Kidney (tissue), 14 donors: ENCODE measurements around the gene BLM. TPM values are rescaled to one million over a fixed set of nuclear protein-coding genes. Genes with fewer than 3 reads are reported as not detected.
A peak's percentile ranks its signal among the peaks of the same experiment; 100 is the strongest.

ENCODE experiments used
- DNase-seq, 5 donors: peaks; one replicate each; pipeline ENCODE4 v3.0.0-alpha.2; 2013 to 2020
- FAIRE-seq: peaks from 2 replicates; lab custom pipeline; 2012; peaks lifted over from hg19 to GRCh38; lab: Jason Lieb, UNC
- H3K27ac ChIP-seq, 2 donors: one replicate each; pipeline ENCODE4 v1.7.0; 2013; ENCODE audit warnings: low read depth in 2 of 2, low read length in 2 of 2, inconsistent platforms in 1 of 2
- H3K27me3 ChIP-seq: one replicate; pipeline ENCODE4 v1.7.1; 2013; ENCODE audit warnings: low read length, inconsistent platforms; ENCODE audit not compliant: control insufficient read depth, insufficient read depth
- H3K36me3 ChIP-seq, 3 donors: one replicate each; pipeline versions ENCODE4 v1.7.0 to v1.7.1; 2013; ENCODE audit warnings: low read length in 3 of 3, control low read depth in 1 of 3, inconsistent platforms in 1 of 3; ENCODE audit not compliant: insufficient read depth in 3 of 3, control insufficient read depth in 2 of 3
- H3K4me1 ChIP-seq, 3 donors: one replicate each; pipeline versions ENCODE4 v1.7.0 to v1.7.1; 2013; ENCODE audit warnings: low read length in 3 of 3, inconsistent platforms in 1 of 3, low read depth in 1 of 3; ENCODE audit not compliant: control insufficient read depth in 2 of 3, insufficient read depth in 2 of 3
- H3K4me3 ChIP-seq, 3 donors: one replicate each; pipeline versions ENCODE4 v1.7.0 to v1.8.1; 2013; ENCODE audit warnings: low read length in 3 of 3, control low read depth in 1 of 3, inconsistent platforms in 1 of 3
- H3K9ac ChIP-seq, 3 donors: one replicate each; pipeline versions ENCODE4 v1.7.0 to v1.7.1; 2013; ENCODE audit warnings: low read length in 3 of 3, control low read depth in 1 of 3, inconsistent platforms in 1 of 3
- H3K9me3 ChIP-seq, 3 donors: one replicate each; pipeline versions ENCODE4 v1.7.0 to v1.7.1; 2013; ENCODE audit warnings: low read length in 3 of 3, control low read depth in 1 of 3, inconsistent platforms in 1 of 3; ENCODE audit not compliant: control insufficient read depth in 2 of 3, insufficient read depth in 1 of 3
- intact Hi-C: fragments of 100-400 bp; cut with DNase I; formaldehyde crosslinking; loops from one replicate; pipeline ENCODE4 v1.11.1; 2022
- polyA plus RNA-seq: library from polyadenylated mRNA; stranded (reverse); fragments of 350-450 nt; fragmentation: Illumina TruSeq; extraction: RNeasy Lipid Tissue Mini Kit (QIAGEN cat#74804); gene quantifications from one replicate; pipeline ENCODE4 v1.2.3, GENCODE V29; 2014; ENCODE audit warnings: low read depth, low replicate concordance; ENCODE audit not compliant: insufficient read depth
- total RNA-seq: library from RNA; stranded (reverse); fragmentation: NEBNext Ultra II Directional; extraction: Animal tissue kit (Norgen Biotek cat#: 25700); gene quantifications from one replicate; pipeline ENCODE4 v1.2.1, GENCODE V29; 2021
- TF ChIP-seq, protein P1 (sequence below): IDR thresholded peaks from 3 replicates; pipeline ENCODE4 v1.5.1; 2012; ENCODE audit warnings: mild to moderate bottlenecking, moderate library complexity, borderline replicate concordance; ENCODE audit not compliant: insufficient read depth; ENCODE audit errors: extremely low read depth
- donor health status: control.
- donor health status: control.
- donor health status: control.
- donor health status: control.
- donor health status: control.
- donor health status: DM: yes; HTN: yes; CAD: no.
- donor health status: Normal renal cell carcinoma (clear cell type).

BLM gene
- total and polyA plus RNA-seq, 2 donors from 2014 or later = 1.1 to 2.8 TPM

DNA sequence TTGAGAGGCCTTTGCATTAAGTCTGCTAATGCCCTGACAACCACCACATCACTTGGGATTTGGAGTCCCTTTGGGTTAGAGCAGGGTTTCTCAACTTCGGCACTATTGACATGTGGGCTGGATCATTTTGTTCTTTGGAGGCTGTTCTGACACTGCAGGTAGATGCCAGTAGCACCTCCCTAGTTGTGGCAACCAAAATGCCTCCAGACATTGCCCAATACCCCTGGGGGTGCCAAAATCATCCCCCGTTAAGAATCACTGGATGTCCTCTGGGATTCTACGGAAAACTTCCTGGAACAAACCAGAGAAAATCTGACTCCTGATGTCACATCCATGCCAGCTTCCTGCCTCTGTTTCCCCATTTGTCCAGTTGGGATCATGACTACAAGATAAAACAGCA lies 37.2 kb upstream of the BLM start:
- FAIRE-seq = no peak
- no peak overlapping the region for H3K27ac ChIP-seq
- intact Hi-C loops = no loop called here
- no peak overlapping the region for H3K9ac ChIP-seq
- TF ChIP-seq, protein P1, sequence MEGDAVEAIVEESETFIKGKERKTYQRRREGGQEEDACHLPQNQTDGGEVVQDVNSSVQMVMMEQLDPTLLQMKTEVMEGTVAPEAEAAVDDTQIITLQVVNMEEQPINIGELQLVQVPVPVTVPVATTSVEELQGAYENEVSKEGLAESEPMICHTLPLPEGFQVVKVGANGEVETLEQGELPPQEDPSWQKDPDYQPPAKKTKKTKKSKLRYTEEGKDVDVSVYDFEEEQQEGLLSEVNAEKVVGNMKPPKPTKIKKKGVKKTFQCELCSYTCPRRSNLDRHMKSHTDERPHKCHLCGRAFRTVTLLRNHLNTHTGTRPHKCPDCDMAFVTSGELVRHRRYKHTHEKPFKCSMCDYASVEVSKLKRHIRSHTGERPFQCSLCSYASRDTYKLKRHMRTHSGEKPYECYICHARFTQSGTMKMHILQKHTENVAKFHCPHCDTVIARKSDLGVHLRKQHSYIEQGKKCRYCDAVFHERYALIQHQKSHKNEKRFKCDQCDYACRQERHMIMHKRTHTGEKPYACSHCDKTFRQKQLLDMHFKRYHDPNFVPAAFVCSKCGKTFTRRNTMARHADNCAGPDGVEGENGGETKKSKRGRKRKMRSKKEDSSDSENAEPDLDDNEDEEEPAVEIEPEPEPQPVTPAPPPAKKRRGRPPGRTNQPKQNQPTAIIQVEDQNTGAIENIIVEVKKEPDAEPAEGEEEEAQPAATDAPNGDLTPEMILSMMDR = no peak
- H3K36me3 ChIP-seq = no peaks in the 10 kb centered on the region
- no peak for DNase-seq
- H3K4me1 ChIP-seq = no peaks in the 10 kb centered on the region
- no peak overlapping the region for H3K4me3 ChIP-seq
- H3K9me3 ChIP-seq = no peaks in the 10 kb centered on the region
- H3K27me3 ChIP-seq = no peaks in the 10 kb centered on the region

DNA sequence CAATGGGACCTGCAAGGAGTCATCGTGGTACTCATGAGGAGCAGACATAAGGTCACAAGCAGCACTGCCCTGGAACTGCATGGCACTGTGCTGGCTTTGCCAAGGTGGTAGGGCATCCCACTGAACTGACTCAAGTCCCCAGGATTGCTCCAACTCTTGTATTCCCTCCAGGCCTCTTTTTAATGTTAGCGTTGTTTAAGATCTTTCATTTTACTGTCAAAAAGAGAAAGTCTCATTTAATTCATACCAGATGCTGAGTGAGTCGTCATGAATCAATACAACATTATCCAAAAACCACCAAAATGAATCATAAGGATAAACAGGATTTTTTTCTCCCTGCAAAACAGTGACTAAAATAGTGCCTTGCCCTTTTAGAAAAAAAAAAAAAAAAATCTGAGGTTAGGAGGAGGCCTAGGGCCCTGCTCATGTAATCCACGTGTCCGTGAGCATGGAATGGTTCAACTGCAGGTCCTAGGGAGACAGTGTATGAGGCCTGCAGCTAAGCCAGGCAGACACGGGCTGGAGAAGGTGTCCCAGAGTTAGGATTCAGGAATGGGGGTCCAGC lies 36.7 kb upstream of the BLM start:
- FAIRE-seq = no peak
- no peak overlapping the region for H3K27ac ChIP-seq
- no peaks in the 10 kb centered on the region for H3K9me3 ChIP-seq
- no peak overlapping the region for H3K9ac ChIP-seq
- intact Hi-C loops = no loop called here
- no peaks in the 10 kb centered on the region for H3K4me1 ChIP-seq
- no peaks in the 10 kb centered on the region for H3K36me3 ChIP-seq
- no peak overlapping the region for H3K4me3 ChIP-seq
- TF ChIP-seq, protein P1 = no peak
- DNase-seq = no peak
- H3K27me3 ChIP-seq = no peaks in the 10 kb centered on the region

DNA sequence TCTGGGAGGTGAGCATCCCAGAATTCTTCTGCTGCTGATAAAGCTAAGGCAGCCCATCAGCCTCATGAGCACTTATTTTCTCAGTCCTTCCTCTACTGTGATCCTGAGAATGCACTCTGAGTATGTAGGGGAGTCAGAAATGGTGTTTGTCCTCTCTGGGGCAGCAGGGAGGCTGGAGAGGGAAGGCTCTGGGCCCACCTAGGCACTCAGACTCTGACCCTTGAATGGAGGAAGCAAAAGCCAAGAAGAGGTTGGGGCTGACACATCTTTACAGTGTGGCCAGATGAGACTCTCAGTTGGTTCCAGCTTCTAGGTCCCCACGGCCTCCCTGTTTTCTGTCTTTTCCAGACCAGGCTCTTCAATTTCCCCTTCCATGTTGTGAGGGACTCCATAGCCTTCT lies 36.1 kb upstream of the BLM start:
- Histone ChIP-seq H3K4me1 (no peaks in the 10 kb centered on the region), H3K9me3 (no peaks in the 10 kb centered on the region), H3K9ac (no peak overlapping the region), H3K27me3 (no peaks in the 10 kb centered on the region), H3K27ac (peak overlapping the region in 1 of 2 donors; percentile 16), H3K36me3 (no peaks in the 10 kb centered on the region), H3K4me3 (no peak overlapping the region)
- TF ChIP-seq, protein P1 = no peak
- FAIRE-seq (no peak), DNase-seq (no peak)
- intact Hi-C loops = no loop called here

DNA sequence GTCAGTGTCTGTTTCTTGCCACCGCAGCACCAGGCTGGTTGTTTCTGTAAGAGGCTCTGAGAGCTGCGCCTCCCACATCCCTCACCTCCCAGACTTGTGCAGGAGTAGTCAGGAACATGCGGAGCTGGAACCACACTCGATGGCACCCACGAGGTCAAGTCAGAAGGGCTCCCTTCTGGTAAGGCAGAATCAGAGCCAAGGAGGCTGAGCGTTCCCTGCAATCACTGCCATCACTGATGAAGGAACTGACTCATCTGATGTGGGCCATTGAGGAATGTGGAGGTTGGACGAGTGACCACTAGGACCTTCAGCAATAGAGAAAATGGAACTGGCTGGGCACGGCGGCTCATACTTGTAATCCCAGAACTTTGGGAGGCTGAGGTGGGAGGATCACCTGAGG lies 35.7 kb upstream of the BLM start:
- Histone ChIP-seq H3K27me3 (no peaks in the 10 kb centered on the region), H3K4me1 (no peaks in the 10 kb centered on the region), H3K36me3 (no peaks in the 10 kb centered on the region), H3K27ac (peak overlapping the region in 1 of 2 donors; percentile 16), H3K9ac (no peak overlapping the region), H3K4me3 (no peak overlapping the region), H3K9me3 (no peaks in the 10 kb centered on the region)
- intact Hi-C loops = no loop called here
- DNase-seq = no peak
- TF ChIP-seq, protein P1 = no peak
- no peak for FAIRE-seq
